ENCODE results near the gene FNDC3A. TPM values are rescaled to one million over a fixed set of nuclear protein-coding genes. Genes with fewer than 3 reads are reported as not detected.
"Not testable (repeated sequence)": the region's sequence is repeated elsewhere in the genome, so short reads cannot be mapped to it uniquely, and the experiment has no call there.

FNDC3A gene
- total RNA-seq, 2 donors from 2014 or later: 53.7 to 62.8 TPM

DNA sequence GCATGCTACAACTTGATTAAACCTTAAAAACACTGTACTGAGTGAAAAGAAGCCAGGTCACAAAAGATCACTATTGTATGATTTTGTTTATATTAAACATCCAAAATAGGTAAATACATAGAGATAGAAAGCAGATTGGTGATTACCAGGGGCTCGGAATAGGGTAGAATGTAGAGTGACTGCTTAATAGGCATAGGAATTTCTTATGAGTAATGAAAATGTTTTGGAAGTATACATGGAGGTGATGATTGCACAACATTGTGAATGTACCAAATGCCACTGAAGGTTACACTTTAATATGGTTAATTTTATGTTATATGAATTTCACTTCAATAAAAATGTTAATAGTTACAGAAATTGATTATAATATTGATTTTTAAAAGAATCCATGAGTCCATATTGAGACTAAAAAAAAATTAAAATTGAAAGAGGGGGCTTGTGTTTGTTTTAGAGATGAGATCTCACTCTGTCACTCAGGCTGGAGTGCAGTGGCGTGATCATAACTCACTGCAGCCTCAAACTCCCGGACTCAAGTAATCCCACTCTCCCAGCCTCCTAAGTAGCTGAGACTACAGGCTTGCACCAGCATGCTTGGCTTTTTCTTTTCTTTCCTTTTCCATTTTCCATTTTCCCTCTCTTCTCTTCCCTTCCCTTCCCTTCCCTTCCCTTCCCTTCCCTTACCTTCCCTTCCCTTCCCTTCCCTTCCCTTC, 85.1 kb downstream of the FNDC3A start:
- intact Hi-C loops (cut with DNase I): no loop called here
- no peak for DNase-seq
- WGBS, 2 donors: 94 to 97% methylated on average over 3 of the region's 3 CpGs

DNA sequence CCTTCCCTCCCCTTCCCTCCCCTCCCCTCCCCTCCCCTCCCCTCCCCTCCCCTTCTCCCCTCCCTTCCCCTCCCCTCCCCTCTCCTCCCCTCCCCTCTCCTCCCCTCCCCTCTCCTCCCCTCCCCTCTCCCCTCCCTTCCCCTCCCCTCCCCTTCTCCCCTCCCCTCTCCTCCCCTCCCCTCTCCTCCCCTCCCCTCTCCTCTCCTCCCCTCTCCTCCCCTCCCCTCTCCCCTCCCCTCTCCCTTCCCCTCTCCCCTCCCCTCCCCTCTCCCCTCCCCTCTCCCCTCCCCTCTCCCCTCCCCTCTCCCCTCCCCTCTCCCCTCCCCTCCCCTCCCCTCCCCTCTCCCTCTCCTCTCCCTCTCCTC, 85.7 kb downstream of the FNDC3A start:
- H3K27ac ChIP-seq; ATAC-seq; H3K36me3 ChIP-seq (replicated peaks in 1 of 2; ENCODE audit: insufficient read depth in 1 of 2, low read depth in 2 of 2); intact Hi-C loops (cut with DNase I); H3K9me3 ChIP-seq; H3K27me3 ChIP-seq; DNase-seq; H3K4me1 ChIP-seq; H3K4me3 ChIP-seq: not testable (repeated sequence)

More for the DNA sequence above, 85.1 kb downstream of the FNDC3A start:
- no peak overlapping the region for H3K4me3 ChIP-seq
- H3K4me1 ChIP-seq: peaks cover 5% of the 10 kb centered on the region
- H3K27me3 ChIP-seq: no peaks in the 10 kb centered on the region
- no peaks in the 10 kb centered on the region for H3K9me3 ChIP-seq
- no peak for ATAC-seq
- H3K36me3 ChIP-seq (replicated peaks in 1 of 2; ENCODE audit: insufficient read depth in 1 of 2, low read depth in 2 of 2): no peaks in the 10 kb centered on the region
- TF ChIP-seq POLR2A (IDR thresholded peaks at IDR 0.05): no peak
- TF ChIP-seq, protein P1, sequence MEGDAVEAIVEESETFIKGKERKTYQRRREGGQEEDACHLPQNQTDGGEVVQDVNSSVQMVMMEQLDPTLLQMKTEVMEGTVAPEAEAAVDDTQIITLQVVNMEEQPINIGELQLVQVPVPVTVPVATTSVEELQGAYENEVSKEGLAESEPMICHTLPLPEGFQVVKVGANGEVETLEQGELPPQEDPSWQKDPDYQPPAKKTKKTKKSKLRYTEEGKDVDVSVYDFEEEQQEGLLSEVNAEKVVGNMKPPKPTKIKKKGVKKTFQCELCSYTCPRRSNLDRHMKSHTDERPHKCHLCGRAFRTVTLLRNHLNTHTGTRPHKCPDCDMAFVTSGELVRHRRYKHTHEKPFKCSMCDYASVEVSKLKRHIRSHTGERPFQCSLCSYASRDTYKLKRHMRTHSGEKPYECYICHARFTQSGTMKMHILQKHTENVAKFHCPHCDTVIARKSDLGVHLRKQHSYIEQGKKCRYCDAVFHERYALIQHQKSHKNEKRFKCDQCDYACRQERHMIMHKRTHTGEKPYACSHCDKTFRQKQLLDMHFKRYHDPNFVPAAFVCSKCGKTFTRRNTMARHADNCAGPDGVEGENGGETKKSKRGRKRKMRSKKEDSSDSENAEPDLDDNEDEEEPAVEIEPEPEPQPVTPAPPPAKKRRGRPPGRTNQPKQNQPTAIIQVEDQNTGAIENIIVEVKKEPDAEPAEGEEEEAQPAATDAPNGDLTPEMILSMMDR (IDR thresholded peaks at IDR 0.05): no peak
- no peak overlapping the region for H3K27ac ChIP-seq

DNA sequence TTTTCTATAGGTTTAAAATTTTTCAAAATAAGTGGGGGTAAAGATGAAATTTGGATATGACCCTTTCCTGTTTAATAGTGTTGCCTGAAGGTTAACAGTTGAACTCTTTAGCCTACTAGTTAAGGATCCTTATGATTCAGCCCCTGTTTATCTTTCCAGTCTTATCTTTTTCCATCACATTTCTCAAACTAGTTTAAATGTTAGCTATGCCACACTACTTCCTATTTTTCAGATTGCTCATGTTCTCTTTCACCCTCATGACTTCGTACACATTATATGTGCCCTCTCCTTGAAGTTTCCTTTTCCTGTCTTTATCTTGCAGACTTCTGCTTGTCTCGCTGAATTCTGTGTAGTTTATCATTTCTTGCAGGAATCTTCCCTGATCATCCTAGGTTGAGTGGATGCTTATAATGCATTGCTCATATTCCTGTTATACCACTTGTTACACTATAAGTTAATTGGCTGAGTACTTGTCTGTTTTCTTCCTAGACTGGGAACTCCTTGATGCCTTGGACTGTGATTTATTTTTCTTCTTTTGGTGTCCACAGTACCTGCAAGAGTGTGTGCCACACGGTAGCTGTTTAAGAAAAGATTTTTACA, 86.7 kb downstream of the FNDC3A start:
- no peaks in the 10 kb centered on the region for H3K36me3 ChIP-seq (replicated peaks in 1 of 2; ENCODE audit: insufficient read depth in 1 of 2, low read depth in 2 of 2)
- intact Hi-C loops (cut with DNase I): no loop called here
- no peak for ATAC-seq
- H3K4me1 ChIP-seq: no peaks in the 10 kb centered on the region
- H3K9me3 ChIP-seq: no peaks in the 10 kb centered on the region
- TF ChIP-seq POLR2A (IDR thresholded peaks at IDR 0.05): no peak
- TF ChIP-seq, protein P1 (IDR thresholded peaks at IDR 0.05): no peak
- no peak for DNase-seq
- no peaks in the 10 kb centered on the region for H3K27me3 ChIP-seq
- no peak overlapping the region for H3K4me3 ChIP-seq
- H3K27ac ChIP-seq: no peak overlapping the region
- 60 to 85% methylated on average over 3 of the region's 3 CpGs for WGBS, 2 donors

DNA sequence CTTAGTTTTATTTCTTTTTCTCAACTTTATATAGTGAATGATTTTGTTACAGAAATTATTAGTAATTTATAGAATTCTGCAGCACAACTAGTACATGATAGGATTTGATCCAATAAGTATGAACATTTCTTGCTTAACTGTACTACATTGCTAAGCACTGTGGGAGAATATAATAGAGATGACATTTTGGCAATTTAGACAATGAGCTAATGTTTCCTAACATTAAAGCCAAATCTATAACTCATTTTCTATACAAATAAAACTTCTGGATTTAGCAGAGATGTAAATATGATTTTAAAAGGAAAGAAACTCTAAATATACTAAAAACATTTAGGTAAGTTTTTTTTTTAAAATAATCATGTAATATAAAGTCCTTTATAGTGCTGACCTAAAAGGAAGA, 87.3 kb downstream of the FNDC3A start:
- TF ChIP-seq, protein P1 (IDR thresholded peaks at IDR 0.05): no peak
- TF ChIP-seq POLR2A (IDR thresholded peaks at IDR 0.05): no peak
- intact Hi-C loops (cut with DNase I): no loop called here
- peak overlapping the region in 1 of 4 donors; percentile 7 for H3K27ac ChIP-seq

DNA sequence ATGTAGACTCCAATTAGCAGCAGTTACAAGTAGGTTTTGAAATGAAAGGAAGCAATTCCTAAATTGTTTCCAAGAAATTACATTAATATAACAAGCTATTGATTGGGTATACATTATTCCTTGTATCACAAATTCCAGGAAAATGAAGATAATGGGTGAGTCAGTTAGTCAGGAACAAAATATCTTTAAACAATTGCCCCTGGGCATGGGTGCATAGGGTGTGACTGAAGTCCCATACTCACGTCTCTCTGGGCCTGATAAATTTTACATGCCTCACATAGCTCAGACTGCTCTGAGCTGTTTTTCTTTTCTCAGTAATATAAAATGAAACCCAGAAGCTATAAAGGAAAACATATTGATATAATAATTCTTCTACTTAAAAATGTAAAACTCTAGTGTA, 87.8 kb downstream of the FNDC3A start:
- H3K27ac ChIP-seq: peak overlapping the region in 1 of 4 donors; percentile 7
- ATAC-seq: no peak

More for the DNA sequence above, 87.3 kb downstream of the FNDC3A start:
- Histone ChIP-seq H3K36me3 (replicated peaks in 1 of 2; ENCODE audit: insufficient read depth in 1 of 2, low read depth in 2 of 2) (no peaks in the 10 kb centered on the region), H3K4me3 (no peak overlapping the region), H3K9me3 (no peaks in the 10 kb centered on the region), H3K27me3 (no peaks in the 10 kb centered on the region), H3K4me1 (no peaks in the 10 kb centered on the region)
- DNase-seq: no peak
- no peak for ATAC-seq

More for the DNA sequence above, 87.8 kb downstream of the FNDC3A start:
- intact Hi-C loops (cut with DNase I): no loop called here
- TF ChIP-seq POLR2A (IDR thresholded peaks at IDR 0.05): no peak
- TF ChIP-seq, protein P1 (IDR thresholded peaks at IDR 0.05): no peak
- Histone ChIP-seq H3K9me3 (no peaks in the 10 kb centered on the region), H3K27me3 (no peaks in the 10 kb centered on the region), H3K36me3 (replicated peaks in 1 of 2; ENCODE audit: insufficient read depth in 1 of 2, low read depth in 2 of 2) (no peaks in the 10 kb centered on the region), H3K4me3 (no peak overlapping the region), H3K4me1 (no peaks in the 10 kb centered on the region)
- 48 to 72% methylated on average over 1 of the region's 1 CpG for WGBS, 2 donors
- DNase-seq: no peak
